ENCODE results near the gene RFX8. TPM values are rescaled to one million over a fixed set of nuclear protein-coding genes. Genes with fewer than 3 reads are reported as not detected.
A peak's percentile ranks its signal among the peaks of the same experiment; 100 is the strongest.

The RFX8 gene
- total and polyA plus RNA-seq, 10 of the 15 experiments (the other 5 are each of a cell fraction or from before 2014, with no cell fraction given): 0.19 TPM; not detected in 9

DNA sequence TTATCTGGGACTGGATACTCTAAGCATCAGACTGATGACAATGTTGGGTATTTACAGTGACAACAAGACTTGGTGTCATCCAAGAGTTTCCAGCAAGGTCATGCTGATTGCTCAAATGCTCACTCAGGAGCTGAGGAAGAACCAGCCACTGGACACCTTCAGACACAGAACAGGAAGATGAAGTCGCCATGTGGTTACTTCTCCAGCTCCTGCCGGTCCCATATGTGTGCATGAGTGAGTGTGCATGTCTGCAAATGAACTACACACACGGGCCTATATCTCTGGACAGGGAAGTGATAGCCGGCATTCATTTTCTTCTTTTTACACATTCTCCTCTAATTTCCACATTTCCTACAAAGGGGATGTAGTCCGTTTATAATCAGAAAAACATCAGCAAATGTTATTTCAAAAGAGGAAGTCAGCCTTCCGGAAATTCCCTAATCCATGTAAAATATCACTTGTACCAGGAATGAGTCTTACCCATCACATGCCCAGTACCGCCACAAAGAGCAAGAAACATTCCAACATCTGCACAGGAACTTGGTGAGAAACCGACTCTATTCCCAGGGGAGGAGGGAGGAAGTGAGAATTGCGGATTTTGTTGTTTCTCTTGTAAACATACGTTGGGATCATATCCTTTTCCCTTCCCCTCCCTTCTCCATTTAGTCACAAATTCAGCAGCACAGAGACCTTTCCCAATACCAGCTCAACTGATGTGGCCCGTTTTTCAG is 10.8 kb downstream of the RFX8 start:
- in situ Hi-C loops (cut with MboI): no loop called here
- H3K9ac ChIP-seq (ENCODE audit: control insufficient read depth, insufficient read depth, low read length): no peak overlapping the region

DNA sequence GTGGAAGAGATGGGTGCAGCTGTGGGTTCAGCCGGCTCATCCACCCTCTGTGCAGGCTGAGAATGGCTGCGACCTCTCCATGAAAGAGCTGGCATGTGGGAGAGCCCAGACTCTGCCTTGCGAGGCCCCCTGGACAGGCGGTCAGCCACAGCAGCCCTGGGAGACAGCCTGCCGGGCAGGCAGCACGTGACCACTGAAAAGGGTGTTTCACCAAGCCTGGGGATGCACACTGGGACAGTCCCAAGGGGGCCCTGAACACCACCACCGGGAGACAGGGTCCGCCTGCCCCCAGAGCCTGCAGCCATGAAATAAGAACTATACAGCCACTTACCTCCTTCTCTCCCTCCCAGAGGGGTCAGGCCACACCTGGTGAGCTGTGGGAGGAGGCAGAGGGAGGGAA is 11.5 kb downstream of the RFX8 start:
- H3K27me3 ChIP-seq (replicated peaks in 1 of 2; ENCODE audit: control insufficient read depth in 2 of 2, insufficient read depth in 2 of 2, low read length in 1 of 2): no peaks in the 10 kb centered on the region
- no peaks in the 10 kb centered on the region for H3K4me1 ChIP-seq (ENCODE audit: control insufficient read depth, insufficient read depth, low read length)
- 28% methylated on average over 8 of the region's 8 CpGs for whole genome bisulfite sequencing (ENCODE audit: insufficient coverage, insufficient replicate concordance, low lambda C conversion rate, missing lambda C conversion rate)
- ChIA-PET POLR2A (no interaction called here), CTCF (no interaction called here), RAD21 (ENCODE audit: unreplicated experiment) (no interaction called here), SMC1A (ENCODE audit: uncharacterized antibody, unreplicated experiment) (no interaction called here)
- intact Hi-C loops (cut with micrococcal nuclease; ENCODE audit: unreplicated experiment) (no loop called here), in situ Hi-C loops (cut with MboI) (no loop called here)
- FAIRE-seq (no peak), DNase-seq (ENCODE audit: low read depth, low spot score) (no peak), ATAC-seq (no peak)
- BruUV-seq (replicated peaks): no TSS peak
- no peaks in the 10 kb centered on the region for H4K20me1 ChIP-seq (ENCODE audit: control insufficient read depth, insufficient read depth)
- no peaks in the 10 kb centered on the region for H3K36me3 ChIP-seq (ENCODE audit: control insufficient read depth in 2 of 2, insufficient read depth in 2 of 2, low read length in 1 of 2)
- no peak overlapping the region for H3K27ac ChIP-seq (ENCODE audit: control insufficient read depth, insufficient read depth)
- H3K79me2 ChIP-seq (ENCODE audit: control insufficient read depth, insufficient read depth, low read length): no peaks in the 10 kb centered on the region
- no peak overlapping the region for H3K4me3 ChIP-seq
- TF ChIP-seq EED (IDR thresholded peaks at IDR 0.05; ENCODE audit: low read depth): no peak
- TF ChIP-seq RAD51 (IDR thresholded peaks at IDR 0.05): no peak
- no peak for TF ChIP-seq ZNF217 (IDR thresholded peaks at IDR 0.05)
- TF ChIP-seq BHLHE40 (IDR thresholded peaks at IDR 0.05; ENCODE audit: borderline replicate concordance in 1 of 2, low read depth in 2 of 2, low read length in 1 of 2): peak in 1 of 2 experiments; percentile 30; a peak in 1 of 4 replicates
- H2AFZ ChIP-seq (ENCODE audit: control insufficient read depth, low read depth, low read length): no peak overlapping the region
- no peak overlapping the region for H3K9ac ChIP-seq (ENCODE audit: control insufficient read depth, insufficient read depth, low read length)
- no peak overlapping the region for H3K4me2 ChIP-seq (ENCODE audit: control insufficient read depth, insufficient read depth)
- H3K9me3 ChIP-seq (replicated peaks; ENCODE audit: control insufficient read depth, insufficient read depth, low read length): no peaks in the 10 kb centered on the region

More for the DNA sequence above, 10.8 kb downstream of the RFX8 start:
- FAIRE-seq: no peak
- Histone ChIP-seq H3K36me3 (ENCODE audit: control insufficient read depth in 2 of 2, insufficient read depth in 2 of 2, low read length in 1 of 2) (no peaks in the 10 kb centered on the region), H3K4me1 (ENCODE audit: control insufficient read depth, insufficient read depth, low read length) (no peaks in the 10 kb centered on the region), H3K4me3 (no peak overlapping the region), H2AFZ (ENCODE audit: control insufficient read depth, low read depth, low read length) (no peak overlapping the region), H3K9me3 (replicated peaks; ENCODE audit: control insufficient read depth, insufficient read depth, low read length) (no peaks in the 10 kb centered on the region), H3K27ac (ENCODE audit: control insufficient read depth, insufficient read depth) (no peak overlapping the region), H3K4me2 (ENCODE audit: control insufficient read depth, insufficient read depth) (no peak overlapping the region), H4K20me1 (ENCODE audit: control insufficient read depth, insufficient read depth) (no peaks in the 10 kb centered on the region), H3K79me2 (ENCODE audit: control insufficient read depth, insufficient read depth, low read length) (no peaks in the 10 kb centered on the region), H3K27me3 (replicated peaks in 1 of 2; ENCODE audit: control insufficient read depth in 2 of 2, insufficient read depth in 2 of 2, low read length in 1 of 2) (no peaks in the 10 kb centered on the region)
- TF ChIP-seq ZNF622 (IDR thresholded peaks at IDR 0.05) (no peak), IKZF2 (IDR thresholded peaks at IDR 0.05) (0 out of 4 replicates have a peak, but pooled peaks have one; percentile 12 to 14), SPI1 (IDR thresholded peaks at IDR 0.05; ENCODE audit: borderline replicate concordance, insufficient read depth, low read depth, low read length) (peak; percentile 34; the same call in 1 of the 2 replicates)
- ChIA-PET RAD21 (ENCODE audit: unreplicated experiment) (interaction anchor here (0.6 kb wide), 1 partner anchor 30 kb away, joined by 3 read pairs; no protein-coding TSS in a partner anchor), POLR2A (no interaction called here), SMC1A (ENCODE audit: uncharacterized antibody, unreplicated experiment) (interaction anchor here (0.6 kb wide), 1 partner anchor 289 kb away, joined by 4 read pairs; no protein-coding TSS in a partner anchor), CTCF (no interaction called here)
- intact Hi-C loops (cut with micrococcal nuclease; ENCODE audit: unreplicated experiment): no loop called here
- no TSS peak for BruUV-seq (replicated peaks)
- WGBS (ENCODE audit: insufficient coverage, insufficient replicate concordance, low lambda C conversion rate, missing lambda C conversion rate): 12% methylated on average over 11 of the region's 11 CpGs
- no peak for ATAC-seq
- no peak for DNase-seq (ENCODE audit: low read depth, low spot score)

Measured in GM12878 (cell line).